Measurements from ENCODE around the gene CIPC.
A peak's percentile ranks its signal among the peaks of the same experiment; 100 is the strongest.

The CIPC gene

DNA sequence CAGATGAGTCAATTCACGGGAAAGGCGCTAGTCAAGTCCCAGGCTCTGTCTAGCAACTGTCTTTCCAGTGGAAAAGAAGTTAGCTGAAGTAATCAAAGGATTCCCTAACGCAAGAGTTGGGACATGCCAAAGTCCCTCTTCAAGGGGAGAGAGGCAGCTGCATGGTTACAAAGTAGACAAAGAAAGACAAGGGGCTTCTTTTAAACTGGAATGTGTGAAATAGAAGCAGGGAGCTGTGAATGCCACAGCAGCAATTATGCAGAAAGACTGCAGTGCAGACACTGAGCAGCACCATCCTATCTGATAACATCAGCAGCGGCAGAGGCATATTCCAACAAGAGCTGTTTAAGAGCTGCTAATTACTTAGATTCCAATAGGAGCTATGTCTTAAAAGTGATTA lies 12.5 kb upstream of the CIPC start:
- Mint-ChIP-seq H3K36me3 (no peaks in the 10 kb centered on the region), H3K27ac (peak overlapping the region; percentile 89), H3K27me3 (peaks cover 4% of the 10 kb centered on the region), H3K4me3 (no peak overlapping the region), H3K9me3 (no peaks in the 10 kb centered on the region), H3K4me1 (peaks cover 20% of the 10 kb centered on the region)
- DNase-seq (ENCODE audit: low spot score in 2 of 2) (no peak), ATAC-seq (ENCODE audit: low read depth) (no peak)

- H3K36me3 Mint-ChIP-seq: peaks cover 1% of the 10 kb centered on the region
- peak; percentile 92 for ATAC-seq (ENCODE audit: low read depth)
- peaks cover 17% of the 10 kb centered on the region for H3K4me1 Mint-ChIP-seq
- peaks cover 2% of the 10 kb centered on the region for H3K9me3 Mint-ChIP-seq
- peaks cover 4% of the 10 kb centered on the region for H3K27me3 Mint-ChIP-seq
- no peak for DNase-seq (ENCODE audit: low spot score in 2 of 2)
- H3K27ac Mint-ChIP-seq: peak overlapping the region; percentile 89
- no peak overlapping the region for H3K4me3 Mint-ChIP-seq
Measured at GRCh38 chr14:77086017-77086727, 11.9 kb upstream of the CIPC start.

GRCh38 chr14:77086951-77087350 lies 11.1 kb upstream of the CIPC start:
- no peak for DNase-seq (ENCODE audit: low spot score in 2 of 2)
- Mint-ChIP-seq H3K9me3 (peaks cover 5% of the 10 kb centered on the region), H3K36me3 (peaks cover 5% of the 10 kb centered on the region), H3K4me3 (no peak overlapping the region), H3K27me3 (peaks cover 4% of the 10 kb centered on the region), H3K27ac (peak overlapping the region; percentile 89), H3K4me1 (peaks cover 15% of the 10 kb centered on the region)
- no peak for ATAC-seq (ENCODE audit: low read depth)

DNA sequence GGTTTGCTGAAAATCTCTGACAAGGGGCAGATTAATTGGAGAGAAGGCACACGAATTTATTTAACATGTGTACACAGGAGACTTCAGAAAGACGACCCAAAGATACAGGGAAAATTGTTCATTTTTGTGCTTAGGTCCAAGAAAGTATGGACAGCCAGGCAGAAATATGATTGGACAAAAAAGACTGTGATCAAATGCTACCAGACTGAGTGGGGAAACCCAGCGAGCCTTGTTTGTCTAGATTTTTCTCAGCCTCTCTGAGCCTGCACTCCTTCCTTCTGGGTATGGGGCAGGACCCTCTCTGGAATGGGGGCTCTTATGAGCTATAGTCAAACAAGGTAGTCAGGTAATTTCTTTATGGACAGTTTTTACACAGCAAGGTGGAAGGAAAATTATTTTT lies 10.4 kb upstream of the CIPC start:
- Mint-ChIP-seq H3K36me3 (peaks cover 5% of the 10 kb centered on the region), H3K4me3 (no peak overlapping the region), H3K27ac (peak overlapping the region; percentile 21), H3K9me3 (peaks cover 5% of the 10 kb centered on the region), H3K27me3 (peaks cover 4% of the 10 kb centered on the region), H3K4me1 (peaks cover 12% of the 10 kb centered on the region)
- no peak for DNase-seq (ENCODE audit: low spot score in 2 of 2)
- no peak for ATAC-seq (ENCODE audit: low read depth)

GRCh38 chr14:77088219-77088618 lies 9.8 kb upstream of the CIPC start:
- peaks cover 5% of the 10 kb centered on the region for H3K9me3 Mint-ChIP-seq
- peaks cover 5% of the 10 kb centered on the region for H3K36me3 Mint-ChIP-seq
- peaks cover 12% of the 10 kb centered on the region for H3K4me1 Mint-ChIP-seq
- no peak overlapping the region for H3K4me3 Mint-ChIP-seq
- ATAC-seq (ENCODE audit: low read depth): no peak
- H3K27ac Mint-ChIP-seq: peak overlapping the region; percentile 21
- H3K27me3 Mint-ChIP-seq: peaks cover 4% of the 10 kb centered on the region
- no peak for DNase-seq (ENCODE audit: low spot score in 2 of 2)

GRCh38 chr14:77088645-77089044 lies 9.4 kb upstream of the CIPC start:
- peaks cover 13% of the 10 kb centered on the region for H3K4me1 Mint-ChIP-seq
- no peak overlapping the region for H3K27ac Mint-ChIP-seq
- DNase-seq (ENCODE audit: low spot score in 2 of 2) (no peak), ATAC-seq (ENCODE audit: low read depth) (no peak)
- H3K9me3 Mint-ChIP-seq: peaks cover 5% of the 10 kb centered on the region
- H3K4me3 Mint-ChIP-seq: no peak overlapping the region
- H3K27me3 Mint-ChIP-seq: peaks cover 4% of the 10 kb centered on the region
- H3K36me3 Mint-ChIP-seq: peaks cover 5% of the 10 kb centered on the region

DNA sequence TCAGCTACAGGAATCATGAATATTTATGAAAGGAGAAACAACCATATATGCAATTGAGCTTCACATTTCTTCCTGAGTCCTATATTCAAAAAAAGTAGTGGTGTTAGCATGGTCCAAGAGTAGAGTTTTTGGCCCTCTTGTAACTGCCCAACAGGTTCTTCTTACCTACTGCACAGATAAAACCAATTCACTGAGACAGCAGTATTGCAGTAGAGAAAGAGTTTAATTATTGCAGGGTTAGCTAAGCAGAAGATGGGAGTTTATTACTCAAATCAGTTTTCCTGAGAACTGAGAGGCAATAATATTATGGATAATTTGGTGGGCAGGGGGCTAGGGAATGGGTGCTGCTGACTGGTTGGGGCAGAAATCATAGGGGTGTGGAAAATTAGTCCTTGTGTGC lies 6.5 kb upstream of the CIPC start:
- Mint-ChIP-seq H3K4me1 (peaks cover 8% of the 10 kb centered on the region), H3K27me3 (peaks cover 1% of the 10 kb centered on the region), H3K9me3 (peaks cover 5% of the 10 kb centered on the region)

DNA sequence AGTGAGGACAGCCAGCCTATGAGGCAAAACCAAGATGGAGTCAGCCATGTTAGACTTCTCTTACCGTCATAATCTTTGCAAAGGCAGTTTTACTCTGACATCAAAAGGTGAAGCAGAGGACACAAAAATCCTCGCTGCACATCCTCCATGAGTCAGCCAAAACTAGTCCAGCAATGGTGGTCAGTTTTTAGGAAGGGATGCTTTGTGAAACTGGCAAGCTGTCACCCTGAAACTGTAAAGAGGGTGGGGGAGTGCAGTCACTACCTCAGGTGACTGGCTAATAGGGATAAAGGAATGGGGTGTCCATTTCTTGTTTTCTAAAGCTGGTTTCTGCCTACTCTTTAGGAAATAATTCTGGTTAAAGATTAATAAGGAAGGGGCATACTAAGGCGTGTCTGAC lies 5.4 kb upstream of the CIPC start:
- Mint-ChIP-seq H3K9me3 (peaks cover 5% of the 10 kb centered on the region), H3K4me3 (no peak overlapping the region), H3K4me1 (peaks cover 10% of the 10 kb centered on the region), H3K27ac (no peak overlapping the region), H3K27me3 (no peaks in the 10 kb centered on the region), H3K36me3 (peaks cover 5% of the 10 kb centered on the region)
- ATAC-seq (ENCODE audit: low read depth): no peak
- DNase-seq (ENCODE audit: low spot score in 2 of 2): no peak

More for the DNA sequence above, 6.5 kb upstream of the CIPC start:
- Mint-ChIP-seq H3K27ac (no peak overlapping the region), H3K4me3 (no peak overlapping the region), H3K36me3 (peaks cover 5% of the 10 kb centered on the region)
- ATAC-seq (ENCODE audit: low read depth): no peak
- DNase-seq (ENCODE audit: low spot score in 2 of 2): no peak

DNA sequence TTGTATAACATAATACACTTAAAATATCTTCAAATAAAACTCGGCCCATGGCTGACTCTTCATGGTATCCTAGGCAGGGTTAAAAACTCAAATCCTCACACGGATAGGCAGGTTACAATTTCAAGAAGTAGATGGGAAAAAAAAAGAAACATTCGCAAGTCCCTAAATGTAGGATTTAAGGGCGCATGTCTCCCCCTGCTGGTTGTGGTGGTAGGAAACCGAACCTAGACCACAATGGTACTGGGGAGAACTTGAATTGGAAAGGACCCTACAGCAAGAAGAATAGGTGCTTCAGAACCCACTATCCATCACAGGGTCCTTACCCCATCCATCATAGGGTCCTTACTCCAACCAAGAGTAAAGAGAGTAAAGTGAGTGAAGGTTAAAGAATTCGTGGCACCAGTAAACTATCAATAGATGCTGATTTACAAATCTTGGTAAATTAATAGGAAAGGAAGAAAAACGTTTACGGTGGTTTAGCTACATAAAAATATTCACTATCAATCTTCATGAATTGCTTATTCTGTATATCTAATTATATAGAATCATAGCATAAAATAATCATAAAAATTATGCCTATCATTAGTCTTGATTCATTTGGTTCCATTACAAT lies 3.3 kb upstream of the CIPC start:
- Mint-ChIP-seq H3K4me3 (peak overlapping the region; percentile 45), H3K9me3 (peaks cover 5% of the 10 kb centered on the region), H3K27me3 (no peaks in the 10 kb centered on the region), H3K4me1 (peaks cover 26% of the 10 kb centered on the region), H3K27ac (peak overlapping the region; percentile 65), H3K36me3 (peaks cover 8% of the 10 kb centered on the region)
- ATAC-seq (ENCODE audit: low read depth): no peak
- DNase-seq (ENCODE audit: low spot score in 2 of 2): peak; percentile 71 to 74

GRCh38 chr14:77097006-77097699 lies 905 bp upstream of the CIPC start:
- peak overlapping the region; percentile 100 for H3K27ac Mint-ChIP-seq
- H3K27me3 Mint-ChIP-seq: no peaks in the 10 kb centered on the region
- H3K9me3 Mint-ChIP-seq: no peaks in the 10 kb centered on the region
- peak; percentile 13 for ATAC-seq (ENCODE audit: low read depth)
- H3K36me3 Mint-ChIP-seq: peaks cover 3% of the 10 kb centered on the region
- no peak for DNase-seq (ENCODE audit: low spot score in 2 of 2)
- H3K4me1 Mint-ChIP-seq: peaks cover 43% of the 10 kb centered on the region
- peak overlapping the region; percentile 99 for H3K4me3 Mint-ChIP-seq

DNA sequence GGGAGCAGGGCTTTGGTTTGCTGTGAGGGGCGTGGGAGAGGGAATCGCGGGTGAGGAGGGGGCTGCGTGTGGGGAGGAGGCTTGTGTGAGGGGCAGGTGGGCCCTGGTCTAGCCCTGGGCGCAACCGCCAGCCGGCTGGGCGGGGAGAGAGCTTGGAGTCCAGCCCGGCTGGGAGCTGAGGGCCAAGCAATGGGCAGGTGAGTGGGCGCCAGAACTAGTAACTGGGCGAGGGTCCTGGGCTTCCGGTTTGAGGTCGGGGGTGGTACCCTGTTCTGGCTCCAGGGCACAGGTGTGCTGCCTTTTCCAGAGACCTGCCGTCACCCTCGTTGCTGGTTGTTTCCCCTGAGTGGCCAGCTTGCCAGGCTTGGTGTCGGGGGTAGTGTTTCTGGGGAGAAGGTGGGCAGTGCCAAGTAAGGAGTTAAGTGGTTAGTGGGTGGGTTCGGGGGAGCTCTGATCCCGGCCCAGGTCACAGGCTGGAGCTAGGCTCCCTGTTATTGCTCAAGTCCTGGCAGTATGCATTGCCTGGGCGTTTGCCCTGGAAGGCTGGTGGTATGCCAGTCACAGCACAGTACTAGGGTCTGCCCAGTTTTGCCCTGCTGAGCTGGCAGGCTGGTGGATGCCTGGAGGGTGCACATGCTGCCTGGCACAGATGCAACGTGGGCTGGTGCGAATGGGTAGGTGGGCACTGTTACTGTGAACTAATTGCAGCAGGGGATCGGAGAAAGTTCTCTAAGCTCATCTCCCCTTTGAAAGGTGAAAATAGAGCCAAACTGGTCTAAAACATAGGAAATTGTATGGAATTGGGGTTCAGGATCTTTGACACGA lies 683 bp downstream of the CIPC start:
- Mint-ChIP-seq H3K27ac (peak overlapping the region; percentile 100), H3K9me3 (no peaks in the 10 kb centered on the region), H3K4me1 (peaks cover 46% of the 10 kb centered on the region), H3K36me3 (peaks cover 4% of the 10 kb centered on the region), H3K4me3 (peak overlapping the region; percentile 99), H3K27me3 (no peaks in the 10 kb centered on the region)
- ATAC-seq (ENCODE audit: low read depth) (no peak), DNase-seq (ENCODE audit: low spot score in 2 of 2) (no peak)

DNA sequence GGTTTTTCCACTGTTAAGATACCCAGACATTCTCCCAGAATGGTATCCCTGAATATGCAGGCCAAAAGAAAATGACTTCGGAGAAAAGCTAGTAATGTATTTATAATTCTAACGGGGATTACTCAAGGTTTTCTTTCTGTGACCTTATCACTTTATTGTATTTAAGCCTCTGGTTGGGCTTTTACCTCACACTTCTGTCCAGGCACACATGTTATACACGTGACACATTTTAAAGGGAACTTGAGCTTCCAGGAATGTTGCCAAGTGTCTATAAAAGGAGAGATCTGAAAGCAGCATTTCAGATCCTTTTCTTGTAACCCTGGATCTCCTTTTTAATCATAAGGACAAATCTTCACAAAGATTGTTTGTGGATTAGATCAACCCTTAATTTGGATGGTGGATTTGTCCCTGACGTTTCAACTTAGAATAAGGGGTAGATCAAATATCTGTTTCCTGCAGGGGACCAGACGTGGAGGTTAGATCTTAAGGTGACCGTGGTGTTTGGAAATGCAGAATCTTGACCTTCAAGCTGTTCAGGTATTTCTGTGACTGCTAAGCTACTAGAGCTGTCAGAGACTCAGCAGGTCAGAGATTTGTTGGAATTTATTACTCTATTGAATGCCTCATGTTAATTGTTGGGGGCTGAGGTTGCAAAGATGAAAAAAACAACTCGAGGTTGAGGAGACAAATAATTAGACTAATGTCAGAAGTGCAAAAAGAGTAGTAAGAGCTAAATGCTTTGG lies 1.5 kb downstream of the CIPC start:
- peaks cover 50% of the 10 kb centered on the region for H3K4me1 Mint-ChIP-seq
- ATAC-seq (ENCODE audit: low read depth) (no peak), DNase-seq (ENCODE audit: low spot score in 2 of 2) (no peak)
- peaks cover 9% of the 10 kb centered on the region for H3K36me3 Mint-ChIP-seq
- H3K9me3 Mint-ChIP-seq: no peaks in the 10 kb centered on the region
- peak overlapping the region; percentile 100 for H3K27ac Mint-ChIP-seq
- H3K27me3 Mint-ChIP-seq: no peaks in the 10 kb centered on the region
- peak overlapping the region; percentile 99 for H3K4me3 Mint-ChIP-seq

DNA sequence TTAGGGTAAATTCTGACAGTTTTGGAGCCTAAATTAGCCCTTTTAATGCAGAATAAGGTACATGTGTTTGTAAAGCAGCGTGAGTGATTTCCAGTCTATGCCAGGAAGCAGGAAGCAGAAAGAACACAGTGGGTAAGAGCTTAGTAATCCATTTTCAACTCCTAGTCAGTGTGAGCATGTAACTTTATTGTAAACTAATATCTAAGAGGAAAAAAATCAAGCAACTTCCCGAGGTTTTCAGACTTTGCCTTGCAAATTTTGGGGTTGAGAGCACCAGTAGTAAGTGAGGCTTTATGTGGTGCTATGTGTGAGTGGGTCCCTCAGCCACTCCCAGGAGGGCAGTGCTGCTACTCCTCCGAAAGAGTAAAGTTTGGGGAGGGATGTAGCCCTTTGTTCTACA lies 2.9 kb downstream of the CIPC start:
- H3K27me3 Mint-ChIP-seq: no peaks in the 10 kb centered on the region
- peak overlapping the region; percentile 32 for H3K4me3 Mint-ChIP-seq
- H3K36me3 Mint-ChIP-seq: peaks cover 11% of the 10 kb centered on the region
- H3K9me3 Mint-ChIP-seq: no peaks in the 10 kb centered on the region
- H3K27ac Mint-ChIP-seq: peak overlapping the region; percentile 100
- ATAC-seq (ENCODE audit: low read depth): no peak
- H3K4me1 Mint-ChIP-seq: peaks cover 50% of the 10 kb centered on the region
- no peak for DNase-seq (ENCODE audit: low spot score in 2 of 2)
